GM12872 (cell line): Measurements from ENCODE around the gene EPS8L3.

Source experiments
- TF ChIP-seq, protein P1 (sequence below): IDR thresholded peaks from 3 replicates; pipeline ENCODE4 v1.5.1; 2011; ENCODE audit warnings: low read depth, mild to moderate bottlenecking, low read length, moderate library complexity; ENCODE audit not compliant: insufficient read depth

The EPS8L3 gene

GRCh38 chr1:109791495-109792043 is 27.8 kb upstream of the EPS8L3 start:
- TF ChIP-seq, protein P1, sequence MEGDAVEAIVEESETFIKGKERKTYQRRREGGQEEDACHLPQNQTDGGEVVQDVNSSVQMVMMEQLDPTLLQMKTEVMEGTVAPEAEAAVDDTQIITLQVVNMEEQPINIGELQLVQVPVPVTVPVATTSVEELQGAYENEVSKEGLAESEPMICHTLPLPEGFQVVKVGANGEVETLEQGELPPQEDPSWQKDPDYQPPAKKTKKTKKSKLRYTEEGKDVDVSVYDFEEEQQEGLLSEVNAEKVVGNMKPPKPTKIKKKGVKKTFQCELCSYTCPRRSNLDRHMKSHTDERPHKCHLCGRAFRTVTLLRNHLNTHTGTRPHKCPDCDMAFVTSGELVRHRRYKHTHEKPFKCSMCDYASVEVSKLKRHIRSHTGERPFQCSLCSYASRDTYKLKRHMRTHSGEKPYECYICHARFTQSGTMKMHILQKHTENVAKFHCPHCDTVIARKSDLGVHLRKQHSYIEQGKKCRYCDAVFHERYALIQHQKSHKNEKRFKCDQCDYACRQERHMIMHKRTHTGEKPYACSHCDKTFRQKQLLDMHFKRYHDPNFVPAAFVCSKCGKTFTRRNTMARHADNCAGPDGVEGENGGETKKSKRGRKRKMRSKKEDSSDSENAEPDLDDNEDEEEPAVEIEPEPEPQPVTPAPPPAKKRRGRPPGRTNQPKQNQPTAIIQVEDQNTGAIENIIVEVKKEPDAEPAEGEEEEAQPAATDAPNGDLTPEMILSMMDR: no peak

- TF ChIP-seq, protein P1: peak; percentile 52
Measured at GRCh38 chr1:109790735-109791494, 27.2 kb upstream of the EPS8L3 start.

- TF ChIP-seq, protein P1: no peak
Measured at GRCh38 chr1:109790329-109790728, 26.6 kb upstream of the EPS8L3 start.

GRCh38 chr1:109789551-109790180 is 25.9 kb upstream of the EPS8L3 start:
- TF ChIP-seq, protein P1: no peak

DNA sequence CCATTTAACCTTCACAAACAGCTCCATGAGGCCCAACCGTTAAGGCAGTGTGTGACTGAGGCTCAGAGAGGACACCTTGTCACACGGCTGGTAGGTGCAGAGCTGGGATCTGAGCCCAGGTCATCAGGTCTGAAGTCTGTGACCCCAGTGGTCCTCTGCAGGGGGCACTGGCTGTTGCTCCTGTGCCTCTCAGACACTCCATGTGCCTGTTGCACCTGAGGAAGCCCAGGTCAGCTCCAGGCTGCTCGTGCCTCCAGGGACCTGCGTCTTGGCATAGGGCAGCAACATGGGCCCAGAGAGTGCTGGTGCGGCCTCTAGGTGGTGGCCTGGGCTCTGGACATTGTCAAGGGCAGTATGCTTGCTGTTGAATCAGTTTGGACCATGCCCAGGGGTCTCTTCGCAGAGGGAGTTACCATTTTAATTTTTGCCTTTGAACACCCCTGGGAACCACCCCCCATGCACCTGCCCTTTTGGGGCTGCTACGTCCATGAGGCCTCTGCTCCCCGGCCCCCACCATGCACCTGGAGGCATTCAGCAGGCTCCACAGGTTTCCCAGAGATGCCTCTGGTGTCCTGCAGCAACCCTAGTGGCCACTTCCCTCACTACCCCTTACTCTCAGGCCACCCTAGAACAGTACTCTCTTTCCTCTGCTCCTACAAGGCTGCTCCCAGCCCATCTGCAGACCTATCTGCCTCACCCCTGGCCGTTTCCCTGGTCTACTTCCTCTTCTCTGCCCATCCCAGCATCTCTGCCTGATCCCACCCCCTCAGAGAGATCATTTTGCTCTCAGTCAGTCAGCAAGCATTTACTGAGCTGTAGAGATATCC is 25.2 kb upstream of the EPS8L3 start:
- TF ChIP-seq, protein P1: peak; percentile 61; the same call in 2 of the 3 replicates

DNA sequence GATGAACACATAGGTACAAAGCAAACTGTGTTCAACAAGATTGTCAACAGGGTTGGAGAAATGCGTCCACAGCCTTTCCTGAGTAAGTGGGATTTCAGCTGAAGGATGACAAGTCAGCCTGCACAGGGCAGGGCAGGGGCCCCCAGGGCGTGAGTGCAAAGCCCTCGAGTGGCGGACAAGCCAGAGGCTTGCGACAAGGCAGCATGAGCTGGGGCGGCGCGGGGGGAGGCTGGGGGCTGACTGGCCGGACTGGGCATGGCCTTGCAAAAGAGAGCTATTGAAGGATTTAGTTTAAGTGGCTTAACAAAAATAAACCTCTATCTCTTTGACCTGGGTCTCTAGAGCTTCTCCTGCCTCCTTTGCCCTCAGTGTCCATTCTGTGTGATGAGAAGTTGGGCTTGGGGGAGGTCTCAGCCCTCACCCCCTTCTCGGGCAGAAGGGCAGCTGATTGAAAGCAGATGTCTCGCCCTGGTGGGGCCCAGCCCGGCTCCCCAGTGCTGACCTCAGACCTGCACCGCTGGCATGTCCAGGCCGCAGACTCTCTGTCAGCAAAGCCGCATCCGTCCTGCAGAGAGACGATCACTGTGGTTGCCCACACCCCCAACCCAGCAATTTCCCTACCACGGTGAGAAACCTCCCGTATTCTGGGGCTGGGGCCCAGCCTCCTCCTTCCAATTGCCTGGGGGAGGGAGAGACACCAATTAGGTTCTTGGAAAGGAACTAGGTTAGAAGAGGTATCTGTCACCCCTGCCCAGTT is 24.3 kb upstream of the EPS8L3 start:
- TF ChIP-seq, protein P1: no peak
